AG10803 (cell line): ENCODE measurements around the gene CACYBP.
"Not testable (repeated sequence)": the region's sequence is repeated elsewhere in the genome, so short reads cannot be mapped to it uniquely, and the experiment has no call there.

Experiments
- DNase-seq: peaks from one replicate; pipeline ENCODE4 v3.0.0; 2010; ENCODE audit warnings: low read depth
- H3K4me3 ChIP-seq: 2 replicates; pipeline ENCODE4 v1.5.1; 2011; ENCODE audit warnings: mild to moderate bottlenecking, low read length, control low read depth
- CTCF ChIP-seq: conservative IDR thresholded peaks from 2 replicates; pipeline ENCODE4 v1.5.1; 2011; ENCODE audit warnings: mild to moderate bottlenecking, low read length, control low read depth, inconsistent platforms

The CACYBP gene

GRCh38 chr1:175009532-175009931 lies 9.8 kb downstream of the CACYBP start:
- TF ChIP-seq CTCF, result no peak

DNA sequence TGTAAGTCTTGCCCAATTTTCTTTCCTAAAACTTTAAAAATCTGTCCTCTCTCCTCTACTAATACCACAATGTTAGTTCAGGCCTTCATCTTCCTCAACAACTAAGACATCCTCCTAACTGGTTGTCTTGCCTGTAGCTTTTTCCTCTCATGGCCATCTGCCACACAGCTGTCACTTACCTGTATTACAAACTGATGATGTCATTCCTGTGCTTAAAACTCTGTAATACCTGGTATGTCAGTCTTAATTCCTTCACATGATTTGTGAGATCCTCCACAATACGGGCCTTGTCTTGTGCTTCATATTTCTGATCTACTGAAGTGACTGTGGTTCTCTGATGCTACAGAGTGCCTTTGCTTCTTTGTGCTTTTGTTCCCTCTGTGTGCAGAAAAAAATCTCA lies 13.7 kb downstream of the CACYBP start:
- DNase-seq, result no peak
- no peak overlapping the region for H3K4me3 ChIP-seq
- TF ChIP-seq CTCF, result no peak

More at GRCh38 chr1:175009532-175009931, 9.8 kb downstream of the CACYBP start:
- H3K4me3 ChIP-seq, result no peak overlapping the region
- no peak for DNase-seq

DNA sequence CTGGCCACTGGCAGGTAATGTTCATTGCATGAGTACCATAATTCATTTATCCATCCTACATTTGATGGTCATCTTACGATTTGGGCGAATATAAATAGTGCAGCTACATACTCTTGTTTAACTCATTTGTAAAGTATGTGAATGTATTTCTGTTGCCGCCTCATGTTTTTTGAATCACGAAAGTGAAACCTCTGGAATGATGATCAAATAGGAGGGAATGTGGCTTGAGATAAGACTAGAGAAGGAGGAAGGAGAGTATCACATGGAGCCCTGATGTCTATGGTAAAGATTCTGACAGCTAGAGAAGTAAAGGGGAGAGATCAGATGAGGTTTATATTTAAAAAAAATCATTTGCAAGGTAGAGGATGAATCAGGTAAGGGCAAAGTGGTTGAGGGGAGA lies 15.5 kb downstream of the CACYBP start:
- TF ChIP-seq CTCF, result no peak
- no peak overlapping the region for H3K4me3 ChIP-seq
- peak; percentile 61 for DNase-seq

- no peak for DNase-seq
- no peak for TF ChIP-seq CTCF
- no peak overlapping the region for H3K4me3 ChIP-seq
These were observed 19.8 kb downstream of the CACYBP start for GRCh38 chr1:175019524-175019923.

GRCh38 chr1:175023043-175023921 lies 23.5 kb downstream of the CACYBP start, which contains the start of gene MRPS14:
TSS of gene MRPS14 (minus strand) at chr1:175023425. CDS start at chr1:175023408, 17 bp downstream.
- peak; percentile 98 for DNase-seq
- no peak for TF ChIP-seq CTCF
- peak within 1 kb of the TSS; percentile 95 for H3K4me3 ChIP-seq

DNA sequence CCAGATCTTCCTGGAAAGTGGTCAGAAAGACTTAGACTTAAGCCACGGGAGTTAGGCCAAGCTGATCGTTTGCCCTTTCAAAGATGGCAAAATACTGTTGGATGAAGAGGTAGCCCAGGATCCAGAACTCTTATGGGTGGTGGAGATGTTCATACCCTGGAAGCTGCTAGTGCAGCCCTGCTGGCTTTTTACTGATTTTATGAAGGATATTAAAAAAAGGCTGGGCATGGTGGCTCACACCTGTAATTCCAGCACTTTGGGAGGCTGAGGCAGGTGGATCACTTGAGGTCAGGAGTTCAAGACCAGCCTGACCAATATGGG lies 24.1 kb downstream of the CACYBP start:
- DNase-seq, result not testable (repeated sequence)
- H3K4me3 ChIP-seq, result peak overlapping the region; percentile 95

DNA sequence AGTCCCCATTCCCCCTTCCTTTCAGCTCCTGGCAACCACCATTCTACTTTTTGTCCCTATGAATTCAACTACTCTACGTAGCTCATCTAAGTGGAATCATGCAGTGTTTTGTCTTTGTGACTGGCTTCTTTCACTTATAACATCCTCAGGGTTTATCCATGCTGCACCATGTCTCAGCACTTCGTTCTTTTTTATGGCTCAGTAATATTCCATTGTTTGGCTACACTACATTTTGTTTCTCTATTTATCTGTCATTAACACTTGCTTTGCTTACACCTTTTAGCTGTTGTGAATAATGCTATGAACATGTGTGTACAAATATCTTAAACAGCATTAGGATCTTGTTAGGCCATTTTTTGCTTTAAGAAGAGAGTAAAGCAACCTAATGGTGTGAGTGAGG lies 25.0 kb downstream of the CACYBP start:
- H3K4me3 ChIP-seq, result no peak overlapping the region
- no peak for DNase-seq
- TF ChIP-seq CTCF, result no peak
